ENCODE results near the gene PDSS2.

The PDSS2 gene

GRCh38 chr6:107458672-107459282 lies 587 bp downstream of the PDSS2 start:
- Histone ChIP-seq H3K4me3 (ENCODE audit: low read length) (peak overlapping the region; percentile 98), H3K36me3 (ENCODE audit: control insufficient read depth, insufficient read depth, low read length) (peaks cover 3% of the 10 kb centered on the region), H3K27me3 (ENCODE audit: control insufficient read depth, insufficient read depth, low read length) (no peaks in the 10 kb centered on the region), H3K27ac (ENCODE audit: low read depth, low read length) (peak overlapping the region; percentile 87), H3K4me1 (ENCODE audit: control insufficient read depth, insufficient read depth, low read length) (peaks cover 2% of the 10 kb centered on the region), H3K9ac (ENCODE audit: low read length) (peak overlapping the region; percentile 72)

- H3K27me3 ChIP-seq (ENCODE audit: control insufficient read depth, insufficient read depth, low read length) = no peaks in the 10 kb centered on the region
- no peak overlapping the region for H3K27ac ChIP-seq (ENCODE audit: low read depth, low read length)
- no peaks in the 10 kb centered on the region for H3K4me1 ChIP-seq (ENCODE audit: control insufficient read depth, insufficient read depth, low read length)
- no peak overlapping the region for H3K4me3 ChIP-seq (ENCODE audit: low read length)
- no peaks in the 10 kb centered on the region for H3K36me3 ChIP-seq (ENCODE audit: control insufficient read depth, insufficient read depth, low read length)
- no peak overlapping the region for H3K9ac ChIP-seq (ENCODE audit: low read length)
Observed at GRCh38 chr6:107448776-107449175, 10.6 kb downstream of the PDSS2 start.

GRCh38 chr6:107447663-107448216 lies 11.6 kb downstream of the PDSS2 start:
- H3K4me3 ChIP-seq (ENCODE audit: low read length) = no peak overlapping the region
- no peaks in the 10 kb centered on the region for H3K36me3 ChIP-seq (ENCODE audit: control insufficient read depth, insufficient read depth, low read length)
- no peaks in the 10 kb centered on the region for H3K4me1 ChIP-seq (ENCODE audit: control insufficient read depth, insufficient read depth, low read length)
- H3K27ac ChIP-seq (ENCODE audit: low read depth, low read length) = no peak overlapping the region
- H3K9ac ChIP-seq (ENCODE audit: low read length) = no peak overlapping the region
- H3K27me3 ChIP-seq (ENCODE audit: control insufficient read depth, insufficient read depth, low read length) = no peaks in the 10 kb centered on the region

GRCh38 chr6:107444277-107444676 lies 15.1 kb downstream of the PDSS2 start:
- no peaks in the 10 kb centered on the region for H3K4me1 ChIP-seq (ENCODE audit: control insufficient read depth, insufficient read depth, low read length)
- H3K27ac ChIP-seq (ENCODE audit: low read depth, low read length) = no peak overlapping the region
- H3K9ac ChIP-seq (ENCODE audit: low read length) = no peak overlapping the region
- no peak overlapping the region for H3K4me3 ChIP-seq (ENCODE audit: low read length)
- H3K36me3 ChIP-seq (ENCODE audit: control insufficient read depth, insufficient read depth, low read length) = no peaks in the 10 kb centered on the region
- H3K27me3 ChIP-seq (ENCODE audit: control insufficient read depth, insufficient read depth, low read length) = no peaks in the 10 kb centered on the region

- no peak overlapping the region for H3K4me3 ChIP-seq (ENCODE audit: low read length)
- H3K4me1 ChIP-seq (ENCODE audit: control insufficient read depth, insufficient read depth, low read length) = no peaks in the 10 kb centered on the region
- no peak overlapping the region for H3K27ac ChIP-seq (ENCODE audit: low read depth, low read length)
Observed at GRCh38 chr6:107443608-107444267, 15.6 kb downstream of the PDSS2 start.

GRCh38 chr6:107442938-107443607 lies 16.3 kb downstream of the PDSS2 start:
- no peaks in the 10 kb centered on the region for H3K4me1 ChIP-seq (ENCODE audit: control insufficient read depth, insufficient read depth, low read length)
- no peak overlapping the region for H3K4me3 ChIP-seq (ENCODE audit: low read length)
- H3K36me3 ChIP-seq (ENCODE audit: control insufficient read depth, insufficient read depth, low read length) = no peaks in the 10 kb centered on the region
- no peak overlapping the region for H3K9ac ChIP-seq (ENCODE audit: low read length)
- H3K27ac ChIP-seq (ENCODE audit: low read depth, low read length) = no peak overlapping the region
- no peaks in the 10 kb centered on the region for H3K27me3 ChIP-seq (ENCODE audit: control insufficient read depth, insufficient read depth, low read length)

More at GRCh38 chr6:107443608-107444267, 15.6 kb downstream of the PDSS2 start:
- H3K27me3 ChIP-seq (ENCODE audit: control insufficient read depth, insufficient read depth, low read length) = no peaks in the 10 kb centered on the region
- no peak overlapping the region for H3K9ac ChIP-seq (ENCODE audit: low read length)
- no peaks in the 10 kb centered on the region for H3K36me3 ChIP-seq (ENCODE audit: control insufficient read depth, insufficient read depth, low read length)

GRCh38 chr6:107441682-107442081 lies 17.7 kb downstream of the PDSS2 start:
- Histone ChIP-seq H3K27ac (ENCODE audit: low read depth, low read length) (no peak overlapping the region), H3K9ac (ENCODE audit: low read length) (no peak overlapping the region), H3K36me3 (ENCODE audit: control insufficient read depth, insufficient read depth, low read length) (no peaks in the 10 kb centered on the region), H3K27me3 (ENCODE audit: control insufficient read depth, insufficient read depth, low read length) (no peaks in the 10 kb centered on the region), H3K4me3 (ENCODE audit: low read length) (no peak overlapping the region), H3K4me1 (ENCODE audit: control insufficient read depth, insufficient read depth, low read length) (no peaks in the 10 kb centered on the region)

- no peaks in the 10 kb centered on the region for H3K36me3 ChIP-seq (ENCODE audit: control insufficient read depth, insufficient read depth, low read length)
- H3K4me1 ChIP-seq (ENCODE audit: control insufficient read depth, insufficient read depth, low read length) = no peaks in the 10 kb centered on the region
- H3K27me3 ChIP-seq (ENCODE audit: control insufficient read depth, insufficient read depth, low read length) = no peaks in the 10 kb centered on the region
- no peak overlapping the region for H3K9ac ChIP-seq (ENCODE audit: low read length)
- H3K27ac ChIP-seq (ENCODE audit: low read depth, low read length) = no peak overlapping the region
- H3K4me3 ChIP-seq (ENCODE audit: low read length) = no peak overlapping the region
Observed at GRCh38 chr6:107440936-107441335, 18.4 kb downstream of the PDSS2 start.

GRCh38 chr6:107439406-107439805 lies 20.0 kb downstream of the PDSS2 start:
- H3K36me3 ChIP-seq (ENCODE audit: control insufficient read depth, insufficient read depth, low read length) = no peaks in the 10 kb centered on the region
- H3K4me1 ChIP-seq (ENCODE audit: control insufficient read depth, insufficient read depth, low read length) = no peaks in the 10 kb centered on the region
- no peak overlapping the region for H3K4me3 ChIP-seq (ENCODE audit: low read length)

GRCh38 chr6:107437691-107438090 lies 21.7 kb downstream of the PDSS2 start:
- H3K4me3 ChIP-seq (ENCODE audit: low read length) = no peak overlapping the region
- H3K27ac ChIP-seq (ENCODE audit: low read depth, low read length) = no peak overlapping the region
- no peaks in the 10 kb centered on the region for H3K27me3 ChIP-seq (ENCODE audit: control insufficient read depth, insufficient read depth, low read length)
- no peaks in the 10 kb centered on the region for H3K36me3 ChIP-seq (ENCODE audit: control insufficient read depth, insufficient read depth, low read length)
- no peaks in the 10 kb centered on the region for H3K4me1 ChIP-seq (ENCODE audit: control insufficient read depth, insufficient read depth, low read length)
- H3K9ac ChIP-seq (ENCODE audit: low read length) = no peak overlapping the region

More at GRCh38 chr6:107439406-107439805, 20.0 kb downstream of the PDSS2 start:
- Histone ChIP-seq H3K27me3 (ENCODE audit: control insufficient read depth, insufficient read depth, low read length) (no peaks in the 10 kb centered on the region), H3K9ac (ENCODE audit: low read length) (no peak overlapping the region), H3K27ac (ENCODE audit: low read depth, low read length) (no peak overlapping the region)

GRCh38 chr6:107436881-107437280 lies 22.5 kb downstream of the PDSS2 start:
- Histone ChIP-seq H3K27me3 (ENCODE audit: control insufficient read depth, insufficient read depth, low read length) (no peaks in the 10 kb centered on the region), H3K4me1 (ENCODE audit: control insufficient read depth, insufficient read depth, low read length) (no peaks in the 10 kb centered on the region), H3K4me3 (ENCODE audit: low read length) (no peak overlapping the region), H3K27ac (ENCODE audit: low read depth, low read length) (no peak overlapping the region), H3K36me3 (ENCODE audit: control insufficient read depth, insufficient read depth, low read length) (no peaks in the 10 kb centered on the region), H3K9ac (ENCODE audit: low read length) (no peak overlapping the region)

GRCh38 chr6:107435798-107436197 lies 23.6 kb downstream of the PDSS2 start:
- H3K27me3 ChIP-seq (ENCODE audit: control insufficient read depth, insufficient read depth, low read length) = no peaks in the 10 kb centered on the region
- no peak overlapping the region for H3K9ac ChIP-seq (ENCODE audit: low read length)
- H3K36me3 ChIP-seq (ENCODE audit: control insufficient read depth, insufficient read depth, low read length) = no peaks in the 10 kb centered on the region
- H3K4me3 ChIP-seq (ENCODE audit: low read length) = no peak overlapping the region
- no peaks in the 10 kb centered on the region for H3K4me1 ChIP-seq (ENCODE audit: control insufficient read depth, insufficient read depth, low read length)
- no peak overlapping the region for H3K27ac ChIP-seq (ENCODE audit: low read depth, low read length)
